Sigmoid colon (tissue), 7 donors: ENCODE measurements around the gene LNX2. TPM values are rescaled to one million over a fixed set of nuclear protein-coding genes. Genes with fewer than 3 reads are reported as not detected.

Experiments
- DNase-seq: peaks from one replicate; pipeline ENCODE4 v3.0.0-alpha.2; 2019
- H3K27ac ChIP-seq, 4 donors: fragments of 200-600 bp; sonication (generic); one replicate each; pipeline ENCODE4 v1.5.1; 2016 to 2019; ENCODE audit warnings: mild to moderate bottlenecking in 1 of 4
- H3K27me3 ChIP-seq, 3 donors: fragments of 200-600 bp; sonication (generic); one replicate each; pipeline ENCODE4 v1.5.1; 2019; ENCODE audit warnings: mild to moderate bottlenecking in 1 of 3
- H3K36me3 ChIP-seq, 4 donors: fragments of 200-600 bp; sonication (generic); one replicate each; pipeline ENCODE4 v1.5.1; 2016 to 2019
- H3K4me1 ChIP-seq, 4 donors: fragments of 200-600 bp; sonication (generic); one replicate each; pipeline ENCODE4 v1.5.1; 2017 to 2019
- H3K4me3 ChIP-seq, 4 donors: fragments of 200-600 bp; sonication (generic); one replicate each; pipeline ENCODE4 v1.5.1; 2017 to 2019; ENCODE audit warnings: mild to moderate bottlenecking in 2 of 4, moderate library complexity in 1 of 4
- H3K9me3 ChIP-seq, 4 donors: fragments of 200-600 bp in 3 of 4; sonication (generic) in 3 of 4; one replicate each; pipeline versions ENCODE4 v1.5.1 to v1.6.1; 2013 to 2019
- EP300 ChIP-seq, 4 donors: sonication (generic); formaldehyde crosslinking; IDR thresholded peaks; one replicate each; pipeline ENCODE4 v1.6.1; 2017; ENCODE audit warnings: antibody characterized with exemption in 4 of 4
- POLR2A ChIP-seq, 2 donors: fragments of 450-650 bp; IDR thresholded peaks; one replicate each; pipeline ENCODE4 v1.6.1; 2016; ENCODE audit warnings: antibody characterized with exemption in 2 of 2, mild to moderate bottlenecking in 2 of 2, moderate library complexity in 2 of 2
- POLR2AphosphoS5 ChIP-seq, 4 donors: sonication (generic); formaldehyde crosslinking; IDR thresholded peaks; one replicate each; pipeline ENCODE4 v1.6.1; 2017; ENCODE audit warnings: antibody characterized with exemption in 4 of 4
- WGBS, 2 donors: extraction: QIAGEN DNeasy Blood & Tissue Kit; methylation state at CpG; one replicate each; pipeline ENCODE4 v1.1.7; 2013; 5-methylcytosine and 5-hydroxymethylcytosine counted together
- intact Hi-C: fragments of 100-400 bp; cut with DNase I; formaldehyde crosslinking; loops from one replicate; pipeline ENCODE4 v1.15.1; 2023
- polyA plus RNA-seq, 3 donors: library from polyadenylated mRNA; stranded (reverse); fragments of 200-250 nt; gene quantifications; one replicate each; pipeline ENCODE4 v1.2.3, GENCODE V29; 2013
- total RNA-seq, 4 donors: library from RNA; depleted of rRNA; stranded (reverse); fragments of >200 nt; gene quantifications; one replicate each; pipeline ENCODE4 v1.1.0, GENCODE V29; 2016
- TF ChIP-seq, protein P1 (sequence below), 4 experiments: fragments of 450-650 bp in 3 of 4; fragments of 200-600 bp in 1 of 4; IDR thresholded peaks; one replicate each; pipeline ENCODE4 v1.5.1; 2016 to 2019; ENCODE audit warnings: antibody characterized with exemption in 4 of 4, mild to moderate bottlenecking in 3 of 4, moderate library complexity in 2 of 4
- donor health status: healthy with polysubstance abuse.
- donor health status: Bipolar disorder and iron deficiency.
- donor health status: healthy.

The LNX2 gene
- total and polyA plus RNA-seq, 7 donors: 7.7 to 22.2 (median 10.9) TPM

DNA sequence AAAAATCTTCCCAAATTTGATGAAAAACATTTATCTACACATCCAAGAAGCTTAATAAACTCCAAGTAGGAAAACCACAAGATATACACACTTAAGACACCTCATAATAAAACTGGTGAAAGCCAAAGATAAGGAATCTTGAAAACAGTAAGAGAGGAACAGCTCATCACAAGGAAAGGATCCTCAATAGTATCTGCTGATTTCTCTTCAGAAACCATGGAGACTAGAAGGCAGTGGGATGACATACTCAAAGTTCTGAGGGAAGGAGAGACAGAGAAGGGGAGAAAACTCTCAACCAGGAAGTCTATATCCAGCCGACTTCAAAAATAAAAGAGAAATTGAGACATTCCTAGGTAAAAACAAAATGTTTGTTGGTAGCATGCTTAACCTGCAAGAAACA, 45.7 kb downstream of the LNX2 start:
- no peak for DNase-seq
- Histone ChIP-seq H3K4me3 (no peak overlapping the region), H3K4me1 (no peaks in the 10 kb centered on the region), H3K27me3 (no peaks in the 10 kb centered on the region), H3K9me3 (no peaks in the 10 kb centered on the region), H3K36me3 (no peaks in the 10 kb centered on the region), H3K27ac (no peak overlapping the region)
- TF ChIP-seq POLR2A (IDR thresholded peaks at IDR 0.05) (no peak), EP300 (IDR thresholded peaks at IDR 0.05) (no peak), POLR2AphosphoS5 (IDR thresholded peaks at IDR 0.05) (no peak)
- TF ChIP-seq, protein P1, sequence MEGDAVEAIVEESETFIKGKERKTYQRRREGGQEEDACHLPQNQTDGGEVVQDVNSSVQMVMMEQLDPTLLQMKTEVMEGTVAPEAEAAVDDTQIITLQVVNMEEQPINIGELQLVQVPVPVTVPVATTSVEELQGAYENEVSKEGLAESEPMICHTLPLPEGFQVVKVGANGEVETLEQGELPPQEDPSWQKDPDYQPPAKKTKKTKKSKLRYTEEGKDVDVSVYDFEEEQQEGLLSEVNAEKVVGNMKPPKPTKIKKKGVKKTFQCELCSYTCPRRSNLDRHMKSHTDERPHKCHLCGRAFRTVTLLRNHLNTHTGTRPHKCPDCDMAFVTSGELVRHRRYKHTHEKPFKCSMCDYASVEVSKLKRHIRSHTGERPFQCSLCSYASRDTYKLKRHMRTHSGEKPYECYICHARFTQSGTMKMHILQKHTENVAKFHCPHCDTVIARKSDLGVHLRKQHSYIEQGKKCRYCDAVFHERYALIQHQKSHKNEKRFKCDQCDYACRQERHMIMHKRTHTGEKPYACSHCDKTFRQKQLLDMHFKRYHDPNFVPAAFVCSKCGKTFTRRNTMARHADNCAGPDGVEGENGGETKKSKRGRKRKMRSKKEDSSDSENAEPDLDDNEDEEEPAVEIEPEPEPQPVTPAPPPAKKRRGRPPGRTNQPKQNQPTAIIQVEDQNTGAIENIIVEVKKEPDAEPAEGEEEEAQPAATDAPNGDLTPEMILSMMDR (IDR thresholded peaks at IDR 0.05): no peak
- intact Hi-C loops: loop anchor here (10.0 kb wide), 1 partner anchor 90 kb away; no protein-coding TSS in a partner anchor
- 94 to 100% methylated on average over 1 of the region's 1 CpG for WGBS, 2 donors

DNA sequence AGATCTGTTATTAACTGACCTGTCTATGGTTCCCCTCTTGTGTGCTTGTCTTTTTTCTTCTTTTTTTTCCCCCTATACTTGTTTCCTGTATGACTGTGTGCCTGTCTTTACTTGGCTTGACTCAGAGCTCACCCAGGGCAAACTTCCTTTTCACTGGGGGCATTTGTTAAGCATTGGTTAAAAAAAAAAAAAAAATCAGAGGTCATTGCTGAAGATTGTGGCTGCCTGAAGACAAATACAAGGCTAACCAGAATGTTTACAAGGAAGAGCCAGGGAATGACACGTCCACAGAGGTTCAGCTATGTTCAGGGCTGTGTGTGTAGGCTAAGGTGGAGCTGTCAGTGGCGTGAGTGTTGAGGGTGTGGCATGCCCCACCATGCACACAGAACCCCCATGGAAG, 47.1 kb downstream of the LNX2 start:
- H3K27me3 ChIP-seq: no peaks in the 10 kb centered on the region
- no peak overlapping the region for H3K4me3 ChIP-seq
- H3K27ac ChIP-seq: no peak overlapping the region
- H3K9me3 ChIP-seq: no peaks in the 10 kb centered on the region
- DNase-seq: no peak
- peaks cover 0 to 13% (median 3%) of the 10 kb centered on the region in 4 donors for H3K36me3 ChIP-seq
- no peaks in the 10 kb centered on the region for H3K4me1 ChIP-seq
- WGBS, 2 donors: 44 to 69% methylated on average over 2 of the region's 2 CpGs
- no peak for TF ChIP-seq EP300 (IDR thresholded peaks at IDR 0.05)
- TF ChIP-seq, protein P1 (IDR thresholded peaks at IDR 0.05): no peak
- no peak for TF ChIP-seq POLR2A (IDR thresholded peaks at IDR 0.05)
- TF ChIP-seq POLR2AphosphoS5 (IDR thresholded peaks at IDR 0.05): no peak
- intact Hi-C loops: loop anchor here (10.0 kb wide), 1 partner anchor 92 kb away; no protein-coding TSS in a partner anchor

DNA sequence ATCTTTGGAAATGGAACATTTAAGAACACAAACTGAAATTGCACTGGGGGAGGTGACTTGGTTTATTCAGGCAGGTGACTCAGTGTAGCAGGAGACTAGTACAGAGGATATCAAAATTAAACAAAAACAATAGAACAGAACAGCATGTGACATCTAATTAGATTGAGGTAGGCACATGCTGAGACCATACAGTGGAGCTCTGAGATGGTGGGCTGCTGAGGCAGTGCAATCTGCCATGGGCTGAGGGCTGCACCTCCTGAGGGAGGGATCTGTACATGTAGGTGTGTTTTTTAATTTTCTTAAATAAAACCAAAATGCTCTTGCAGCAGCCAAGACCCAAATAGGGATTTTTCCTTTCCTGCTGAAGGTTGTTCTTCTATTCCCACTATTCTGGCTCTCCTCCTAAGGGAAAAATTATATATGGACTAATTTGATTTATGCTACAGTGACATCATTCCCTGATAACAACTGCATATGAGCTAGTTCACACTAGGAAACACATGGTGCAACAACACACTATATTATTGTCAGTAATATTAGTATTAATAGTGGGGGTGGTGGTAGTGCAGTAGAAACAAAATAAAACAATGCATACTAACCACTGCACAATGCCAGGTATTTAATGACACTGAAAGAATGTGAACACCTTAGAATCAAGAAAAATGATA, 48.0 kb downstream of the LNX2 start:
- Histone ChIP-seq H3K4me3 (no peak overlapping the region), H3K27ac (no peak overlapping the region), H3K4me1 (no peaks in the 10 kb centered on the region), H3K36me3 (peaks cover 0 to 21% (median 3%) of the 10 kb centered on the region in 4 donors), H3K27me3 (no peaks in the 10 kb centered on the region), H3K9me3 (no peaks in the 10 kb centered on the region)
- intact Hi-C loops: loop anchor here (10.0 kb wide), 1 partner anchor 92 kb away; no protein-coding TSS in a partner anchor
- DNase-seq: no peak
- TF ChIP-seq EP300 (IDR thresholded peaks at IDR 0.05): no peak
- no peak for TF ChIP-seq POLR2A (IDR thresholded peaks at IDR 0.05)
- TF ChIP-seq, protein P1 (IDR thresholded peaks at IDR 0.05): no peak
- TF ChIP-seq POLR2AphosphoS5 (IDR thresholded peaks at IDR 0.05): no peak

DNA sequence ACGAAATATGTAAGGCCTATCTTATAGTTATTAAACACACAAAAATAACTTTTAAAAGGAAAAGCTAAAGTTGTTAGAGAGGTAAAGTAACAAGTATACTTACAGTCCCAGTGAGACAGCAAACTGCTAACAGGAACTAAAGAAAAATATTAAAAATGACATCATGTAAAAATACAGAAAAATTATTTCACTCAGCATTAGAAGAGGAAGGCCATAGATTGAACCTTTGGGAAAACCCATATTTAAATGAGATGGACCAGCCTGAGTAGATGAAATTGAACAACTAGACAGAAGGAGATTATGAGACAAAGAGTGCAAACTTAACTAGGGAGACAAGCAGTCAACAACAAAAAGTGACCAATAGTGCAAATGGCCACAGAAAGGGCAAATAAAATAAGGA, 49.4 kb downstream of the LNX2 start:
- no peak for DNase-seq

More for the DNA sequence above, 49.4 kb downstream of the LNX2 start:
- no peak for TF ChIP-seq EP300 (IDR thresholded peaks at IDR 0.05)
- no peak for TF ChIP-seq POLR2AphosphoS5 (IDR thresholded peaks at IDR 0.05)
- TF ChIP-seq, protein P1 (IDR thresholded peaks at IDR 0.05): no peak
- H3K4me3 ChIP-seq: no peak overlapping the region
- no peaks in the 10 kb centered on the region for H3K4me1 ChIP-seq
- WGBS, 2 donors: 75 to 84% methylated on average over 1 of the region's 1 CpG
- H3K36me3 ChIP-seq: peaks cover 0 to 35% (median 8%) of the 10 kb centered on the region in 4 donors
- H3K27ac ChIP-seq: no peak overlapping the region
- intact Hi-C loops: loop anchor here (10.0 kb wide), 1 partner anchor 94 kb away; no protein-coding TSS in a partner anchor
- no peaks in the 10 kb centered on the region for H3K9me3 ChIP-seq
- no peaks in the 10 kb centered on the region for H3K27me3 ChIP-seq
